ENCODE data around the gene SMARCA1. TPM values are rescaled to one million over a fixed set of nuclear protein-coding genes. Genes with fewer than 3 reads are reported as not detected.

Gene SMARCA1
- total and polyA plus RNA-seq, 2 of the 13 experiments (the other 11 are each of a cell fraction or from before 2014, with no cell fraction given): 97.7 to 145 TPM

- TF ChIP-seq ZNF878 (CRISPR knock-in tag; IDR thresholded peaks at IDR 0.05): no peak
- no peak for TF ChIP-seq ZNF496 (CRISPR knock-in tag; IDR thresholded peaks at IDR 0.05; ENCODE audit: insufficient replicate concordance)
Measured at GRCh38 chrX:129462707-129463106, 60.6 kb downstream of the SMARCA1 start (continued).

GRCh38 chrX:129461801-129462456 is 61.4 kb downstream of the SMARCA1 start:
- ChIA-PET POLR2A (no interaction called here), CTCF (ENCODE audit: low intra/inter-chr PET ratio, low total read pairs) (no interaction called here)
- Histone ChIP-seq H3K4me3 (replicated peaks in 1 of 3; ENCODE audit: insufficient read depth in 1 of 3, low read depth in 2 of 3, low read length in 3 of 3) (no peak overlapping the region), H3K27ac (ENCODE audit: extremely low read length, insufficient read depth, low read length) (no peak overlapping the region), H4K20me1 (ENCODE audit: insufficient read depth, low read length) (no peaks in the 10 kb centered on the region), H3K9ac (ENCODE audit: insufficient read depth, low read depth, low read length) (no peak overlapping the region), H3K9me3 (ENCODE audit: low read length) (no peaks in the 10 kb centered on the region), H2AFZ (ENCODE audit: low read length) (no peak overlapping the region), H3K36me3 (replicated peaks in 1 of 2; ENCODE audit: control insufficient read depth in 1 of 2, insufficient read depth in 2 of 2, low read length in 2 of 2) (peaks cover 0 to 30% of the 10 kb centered on the region in 2 experiments; a peak in 4 of 5 replicates), H3K4me1 (ENCODE audit: insufficient read depth, low read length) (no peaks in the 10 kb centered on the region), H3K4me2 (ENCODE audit: low read depth, low read length) (no peak overlapping the region), H3K27me3 (ENCODE audit: control insufficient read depth in 1 of 2, insufficient read depth in 2 of 2, low read length in 2 of 2) (no peaks in the 10 kb centered on the region), H3K79me2 (ENCODE audit: insufficient read depth, low read length) (no peaks in the 10 kb centered on the region)
- 93% methylated on average over 3 of the region's 3 CpGs for WGBS (ENCODE audit: low lambda C conversion rate)
- BruUV-seq (replicated peaks): no TSS peak
- ATAC-seq (no peak), FAIRE-seq (no peak), DNase-seq (ENCODE audit: low spot score) (no peak)
- TF ChIP-seq KAT2B (IDR thresholded peaks at IDR 0.05; ENCODE audit: borderline replicate concordance, low read depth, low read length) (no peak), ZMAT5 (CRISPR knock-in tag; IDR thresholded peaks at IDR 0.05; ENCODE audit: borderline replicate concordance, low read depth) (no peak), NFE2L2 (IDR thresholded peaks at IDR 0.05; ENCODE audit: low read length) (no peak), ZNF619 (CRISPR knock-in tag; IDR thresholded peaks at IDR 0.05) (no peak), ZFX (CRISPR knock-in tag; IDR thresholded peaks at IDR 0.05; ENCODE audit: low read depth) (no peak), ZNF317 (CRISPR knock-in tag; IDR thresholded peaks at IDR 0.05) (no peak), PBX3 (CRISPR knock-in tag; IDR thresholded peaks at IDR 0.05; ENCODE audit: borderline replicate concordance) (no peak), ELF1 (CRISPR knock-in tag; IDR thresholded peaks at IDR 0.05) (no peak), TCF7 (IDR thresholded peaks at IDR 0.05; ENCODE audit: low read depth) (no peak), NPAS2 (CRISPR knock-in tag; IDR thresholded peaks at IDR 0.05; ENCODE audit: borderline replicate concordance) (no peak), CAMTA2 (CRISPR knock-in tag; IDR thresholded peaks at IDR 0.05; ENCODE audit: borderline replicate concordance) (no peak)
- in situ Hi-C loops (cut with HindIII; ENCODE audit: extremely low pct_ligation_motif_present, low pct_unique_long_range_greater_than_20kb) (no loop called here), intact Hi-C loops (cut with micrococcal nuclease; ENCODE audit: unreplicated experiment) (no loop called here)
